Measurements from ENCODE around the gene ALKBH6. TPM values are rescaled to one million over a fixed set of nuclear protein-coding genes. Genes with fewer than 3 reads are reported as not detected.
A peak's percentile ranks its signal among the peaks of the same experiment; 100 is the strongest.

Gene ALKBH6
- total and polyA plus RNA-seq, 2 of the 8 experiments (the other 6 are each of a cell fraction or from before 2014, with no cell fraction given) = 19.2 to 33.3 TPM

DNA sequence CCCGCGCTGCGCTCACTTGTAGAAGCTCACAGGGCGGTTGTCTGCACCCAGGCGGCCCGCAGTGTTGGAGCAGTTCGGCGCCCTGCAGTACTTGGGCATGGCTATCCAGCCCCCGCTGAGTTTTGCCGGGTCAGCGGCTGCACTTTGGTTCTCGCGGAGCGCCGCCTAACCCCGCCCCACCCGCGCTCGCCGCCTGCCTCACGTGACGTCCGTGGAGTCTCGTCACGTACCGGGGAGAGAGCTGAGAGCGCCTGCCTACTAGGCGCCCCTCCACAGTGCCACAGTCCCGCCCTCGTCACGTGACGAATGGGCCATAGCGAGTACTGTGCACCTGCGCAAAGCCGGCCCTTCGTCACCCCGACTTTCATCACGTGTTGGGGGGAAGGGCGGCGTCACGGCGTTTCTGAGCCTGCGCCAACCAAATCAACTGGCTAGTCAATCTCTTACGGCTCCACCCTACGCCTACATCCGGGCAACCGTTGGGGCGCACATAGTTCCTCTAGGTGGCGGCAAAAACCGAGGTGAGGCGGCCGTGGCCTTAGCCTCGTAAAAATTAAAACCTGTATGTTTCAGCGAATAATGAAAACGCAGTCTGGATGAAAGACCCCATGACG is 40.2 kb upstream of the ALKBH6 start, which contains the start of gene THAP8 (continued):
- peak; percentile 95 for TF ChIP-seq PHF8 (conservative IDR thresholded peaks at IDR 0.05; ENCODE audit: low read depth, low read length)
- TF ChIP-seq, protein P1, sequence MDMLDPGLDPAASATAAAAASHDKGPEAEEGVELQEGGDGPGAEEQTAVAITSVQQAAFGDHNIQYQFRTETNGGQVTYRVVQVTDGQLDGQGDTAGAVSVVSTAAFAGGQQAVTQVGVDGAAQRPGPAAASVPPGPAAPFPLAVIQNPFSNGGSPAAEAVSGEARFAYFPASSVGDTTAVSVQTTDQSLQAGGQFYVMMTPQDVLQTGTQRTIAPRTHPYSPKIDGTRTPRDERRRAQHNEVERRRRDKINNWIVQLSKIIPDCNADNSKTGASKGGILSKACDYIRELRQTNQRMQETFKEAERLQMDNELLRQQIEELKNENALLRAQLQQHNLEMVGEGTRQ (IDR thresholded peaks at IDR 0.05; ENCODE audit: low read length) = peak; percentile 99
- TF ChIP-seq SAP30 (IDR thresholded peaks at IDR 0.05; ENCODE audit: insufficient read depth, insufficient replicate concordance, low read length) = no peak
- peak; percentile 69; the same call in 1 of the 2 replicates for TF ChIP-seq SP4 (IDR thresholded peaks at IDR 0.05; ENCODE audit: low read length)
- TF ChIP-seq, protein P2, sequence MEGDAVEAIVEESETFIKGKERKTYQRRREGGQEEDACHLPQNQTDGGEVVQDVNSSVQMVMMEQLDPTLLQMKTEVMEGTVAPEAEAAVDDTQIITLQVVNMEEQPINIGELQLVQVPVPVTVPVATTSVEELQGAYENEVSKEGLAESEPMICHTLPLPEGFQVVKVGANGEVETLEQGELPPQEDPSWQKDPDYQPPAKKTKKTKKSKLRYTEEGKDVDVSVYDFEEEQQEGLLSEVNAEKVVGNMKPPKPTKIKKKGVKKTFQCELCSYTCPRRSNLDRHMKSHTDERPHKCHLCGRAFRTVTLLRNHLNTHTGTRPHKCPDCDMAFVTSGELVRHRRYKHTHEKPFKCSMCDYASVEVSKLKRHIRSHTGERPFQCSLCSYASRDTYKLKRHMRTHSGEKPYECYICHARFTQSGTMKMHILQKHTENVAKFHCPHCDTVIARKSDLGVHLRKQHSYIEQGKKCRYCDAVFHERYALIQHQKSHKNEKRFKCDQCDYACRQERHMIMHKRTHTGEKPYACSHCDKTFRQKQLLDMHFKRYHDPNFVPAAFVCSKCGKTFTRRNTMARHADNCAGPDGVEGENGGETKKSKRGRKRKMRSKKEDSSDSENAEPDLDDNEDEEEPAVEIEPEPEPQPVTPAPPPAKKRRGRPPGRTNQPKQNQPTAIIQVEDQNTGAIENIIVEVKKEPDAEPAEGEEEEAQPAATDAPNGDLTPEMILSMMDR (IDR thresholded peaks at IDR 0.05; ENCODE audit: control extremely low read depth in 1 of 3, insufficient read depth in 1 of 3, low read depth in 1 of 3, low read length in 3 of 3) = peak; percentile 18 to 36 (median 26); a peak in 2 of 4 replicates
- peak in 1 of 2 experiments; percentile 77; a peak in 2 of 4 replicates for TF ChIP-seq HDAC2 (IDR thresholded peaks at IDR 0.05; ENCODE audit: borderline replicate concordance in 1 of 2, low read depth in 2 of 2, low read length in 2 of 2)
- TF ChIP-seq TEAD4 (IDR thresholded peaks at IDR 0.05; ENCODE audit: low read depth, low read length) = no peak
- TF ChIP-seq CREB1 (IDR thresholded peaks at IDR 0.05) = peak; percentile 89
- TF ChIP-seq ASH2L (IDR thresholded peaks at IDR 0.05; ENCODE audit: low read length) = peak; percentile 62
- TF ChIP-seq POLR2A (IDR thresholded peaks at IDR 0.05; ENCODE audit: control extremely low read depth in 1 of 2, low read depth in 2 of 2, low read length in 2 of 2) = peak; percentile 74 to 88
- no peak for TF ChIP-seq CHD2 (IDR thresholded peaks at IDR 0.05; ENCODE audit: low read length)
- TF ChIP-seq TCF12 (IDR thresholded peaks at IDR 0.05; ENCODE audit: low read depth, low read length) = peak; percentile 77; the same call in 1 of the 2 replicates
- peak; percentile 36; the same call in 1 of the 2 replicates for TF ChIP-seq RBBP5 (IDR thresholded peaks at IDR 0.05; ENCODE audit: borderline replicate concordance, low read depth, low read length)
